WERI-Rb-1 (cell line): ENCODE data around the gene LPP.

Experiments
- DNase-seq: peaks from one replicate; pipeline ENCODE4 v3.0.0-alpha.2; 2020
- H3K27ac ChIP-seq: fragments of 250-450 bp; sonication (Bioruptor Pico); 2 replicates; pipeline ENCODE4 v1.5.1; 2020; ENCODE audit warnings: mild to moderate bottlenecking, moderate library complexity
- H3K27me3 ChIP-seq: fragments of 250-450 bp; sonication (Bioruptor Pico); 2 replicates; pipeline ENCODE4 v1.5.1; 2021; ENCODE audit warnings: mild to moderate bottlenecking, low read depth, moderate library complexity; ENCODE audit not compliant: insufficient read depth, severe bottlenecking
- H3K36me3 ChIP-seq: fragments of 250-450 bp; sonication (Bioruptor Pico); 2 replicates; pipeline ENCODE4 v1.5.1; 2020; ENCODE audit warnings: mild to moderate bottlenecking, moderate library complexity
- H3K4me3 ChIP-seq: 2 replicates; pipeline ENCODE4 v1.5.1; 2011; ENCODE audit warnings: low read depth, mild to moderate bottlenecking, control low read depth, low read length
- H3K9me3 ChIP-seq: fragments of 250-450 bp; sonication (Bioruptor Pico); 2 replicates; pipeline ENCODE4 v1.5.1; 2021; ENCODE audit warnings: mild to moderate bottlenecking, moderate library complexity; ENCODE audit not compliant: severe bottlenecking
- TF ChIP-seq, protein P1 (sequence below): IDR thresholded peaks from 2 replicates; pipeline ENCODE4 v1.5.1; 2011; ENCODE audit warnings: low read depth, mild to moderate bottlenecking, control low read depth, inconsistent platforms, low read length

Gene LPP

DNA sequence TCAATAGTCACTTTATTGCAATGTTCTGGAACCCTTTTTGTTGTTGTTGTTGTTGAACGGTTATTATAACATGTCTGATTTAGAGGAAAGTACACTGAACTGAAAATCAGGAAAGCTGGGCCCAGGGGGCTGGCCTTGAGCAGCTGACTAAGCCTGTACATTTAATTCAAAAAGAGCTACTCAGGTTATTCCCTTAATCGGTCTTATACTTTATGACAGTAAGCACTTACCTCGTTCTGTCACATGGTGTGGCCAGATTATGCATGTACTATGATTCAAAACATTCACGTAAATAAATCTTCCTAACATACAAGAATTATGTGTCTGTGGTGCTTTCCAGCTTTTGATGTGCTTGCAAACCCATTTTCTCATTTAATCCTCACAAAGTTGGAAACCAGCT is 635.3 kb downstream of the LPP start:
- H3K27ac ChIP-seq, result no peak overlapping the region
- H3K27me3 ChIP-seq, result no peaks in the 10 kb centered on the region
- H3K9me3 ChIP-seq, result no peaks in the 10 kb centered on the region
- H3K4me3 ChIP-seq, result no peak overlapping the region
- no peak for DNase-seq
- TF ChIP-seq, protein P1, sequence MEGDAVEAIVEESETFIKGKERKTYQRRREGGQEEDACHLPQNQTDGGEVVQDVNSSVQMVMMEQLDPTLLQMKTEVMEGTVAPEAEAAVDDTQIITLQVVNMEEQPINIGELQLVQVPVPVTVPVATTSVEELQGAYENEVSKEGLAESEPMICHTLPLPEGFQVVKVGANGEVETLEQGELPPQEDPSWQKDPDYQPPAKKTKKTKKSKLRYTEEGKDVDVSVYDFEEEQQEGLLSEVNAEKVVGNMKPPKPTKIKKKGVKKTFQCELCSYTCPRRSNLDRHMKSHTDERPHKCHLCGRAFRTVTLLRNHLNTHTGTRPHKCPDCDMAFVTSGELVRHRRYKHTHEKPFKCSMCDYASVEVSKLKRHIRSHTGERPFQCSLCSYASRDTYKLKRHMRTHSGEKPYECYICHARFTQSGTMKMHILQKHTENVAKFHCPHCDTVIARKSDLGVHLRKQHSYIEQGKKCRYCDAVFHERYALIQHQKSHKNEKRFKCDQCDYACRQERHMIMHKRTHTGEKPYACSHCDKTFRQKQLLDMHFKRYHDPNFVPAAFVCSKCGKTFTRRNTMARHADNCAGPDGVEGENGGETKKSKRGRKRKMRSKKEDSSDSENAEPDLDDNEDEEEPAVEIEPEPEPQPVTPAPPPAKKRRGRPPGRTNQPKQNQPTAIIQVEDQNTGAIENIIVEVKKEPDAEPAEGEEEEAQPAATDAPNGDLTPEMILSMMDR, result no peak
- no peaks in the 10 kb centered on the region for H3K36me3 ChIP-seq

DNA sequence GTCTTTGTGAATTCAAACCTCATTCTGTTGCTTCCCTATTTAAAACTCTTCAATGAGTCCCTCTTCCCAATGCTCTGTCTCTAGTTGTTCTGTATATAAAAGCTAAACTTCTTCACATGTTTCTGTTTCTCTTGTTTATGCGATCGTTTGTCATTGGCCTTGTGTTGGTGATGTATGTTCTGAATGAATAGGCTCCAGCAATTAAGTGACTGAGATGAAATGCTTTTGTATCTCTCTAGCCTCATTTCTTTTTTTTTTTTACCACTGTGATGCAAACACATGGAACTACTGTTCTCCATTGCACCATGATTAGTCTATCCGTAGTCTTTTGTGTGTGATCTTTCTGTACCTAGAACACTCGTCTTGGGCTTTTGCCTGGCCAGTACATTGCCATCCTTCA is 637.4 kb downstream of the LPP start:
- no peak for DNase-seq
- Histone ChIP-seq H3K27ac (no peak overlapping the region), H3K9me3 (no peaks in the 10 kb centered on the region), H3K27me3 (no peaks in the 10 kb centered on the region), H3K4me3 (no peak overlapping the region), H3K36me3 (no peaks in the 10 kb centered on the region)
- TF ChIP-seq, protein P1, result no peak

DNA sequence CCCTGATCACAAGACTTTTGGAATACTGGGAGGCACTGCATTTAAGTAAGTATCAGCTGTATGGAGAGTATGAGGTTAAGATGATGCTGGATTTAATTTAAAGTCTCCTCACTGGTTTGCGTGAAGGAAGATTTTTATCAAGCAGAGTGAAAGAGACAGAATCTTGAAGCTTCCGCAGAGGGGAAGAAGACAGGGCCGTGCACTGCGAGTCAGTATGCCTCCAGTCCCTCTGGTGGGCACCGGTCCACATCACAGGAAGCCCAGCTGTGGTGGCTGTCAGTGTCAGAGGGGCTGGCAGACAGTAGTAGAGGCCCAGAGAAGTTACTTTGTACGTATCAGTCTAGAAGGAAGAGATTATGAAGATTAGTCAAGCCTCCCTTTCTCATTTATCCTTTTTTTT is 638.8 kb downstream of the LPP start:
- no peaks in the 10 kb centered on the region for H3K27me3 ChIP-seq
- H3K4me3 ChIP-seq, result no peak overlapping the region
- no peaks in the 10 kb centered on the region for H3K36me3 ChIP-seq
- H3K9me3 ChIP-seq, result no peaks in the 10 kb centered on the region
- no peak overlapping the region for H3K27ac ChIP-seq
- TF ChIP-seq, protein P1, result peak; percentile 45
- DNase-seq, result peak; percentile 19

DNA sequence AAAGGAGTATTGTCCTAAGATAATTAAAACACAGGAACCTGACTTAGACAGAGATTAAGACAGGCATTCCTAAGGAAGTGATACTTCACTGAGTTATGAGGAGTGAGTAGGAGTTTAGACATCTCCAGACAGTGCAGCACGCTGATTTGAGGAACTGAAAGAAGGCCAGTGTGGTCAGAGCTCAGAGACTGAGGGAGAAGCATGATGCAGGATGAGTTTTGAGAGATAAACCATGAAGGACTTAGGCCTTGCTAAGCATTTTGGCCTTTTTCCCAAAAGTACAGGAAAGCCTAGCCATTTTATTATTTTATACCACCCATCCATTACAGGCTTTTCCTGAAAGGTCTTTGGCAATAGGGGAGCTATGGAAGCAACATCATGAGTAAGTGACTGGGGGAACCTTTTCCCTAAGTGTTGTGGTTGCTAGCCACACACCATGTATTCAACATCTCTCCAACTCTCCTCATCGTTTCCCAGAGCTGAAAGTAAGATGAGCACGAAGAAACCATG is 642.2 kb downstream of the LPP start:
- TF ChIP-seq, protein P1, result no peak
- Histone ChIP-seq H3K36me3 (no peaks in the 10 kb centered on the region), H3K9me3 (no peaks in the 10 kb centered on the region), H3K27ac (no peak overlapping the region), H3K27me3 (no peaks in the 10 kb centered on the region), H3K4me3 (no peak overlapping the region)
- DNase-seq, result no peak

DNA sequence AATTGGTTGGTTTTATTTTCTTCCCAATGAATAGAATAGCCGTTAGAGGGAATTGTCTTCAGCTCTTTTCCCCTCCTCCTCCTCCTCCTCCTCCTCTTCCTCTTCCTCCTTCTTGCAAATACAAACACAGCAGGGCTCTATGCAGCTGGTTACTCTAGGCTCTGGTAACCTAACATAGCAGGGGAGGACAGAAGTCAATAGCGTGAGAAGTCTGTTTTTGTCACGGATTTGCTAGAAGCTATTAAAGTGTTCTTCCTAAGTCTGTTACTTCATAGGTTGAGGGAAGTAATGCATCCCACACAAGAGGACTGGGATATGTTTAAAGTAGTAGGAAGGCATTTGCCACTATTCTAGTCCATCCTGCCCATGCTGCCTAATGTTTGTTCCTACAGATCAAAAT is 643.1 kb downstream of the LPP start:
- TF ChIP-seq, protein P1, result no peak
- H3K4me3 ChIP-seq, result no peak overlapping the region
- DNase-seq, result no peak
- H3K27me3 ChIP-seq, result no peaks in the 10 kb centered on the region
- H3K36me3 ChIP-seq, result no peaks in the 10 kb centered on the region
- H3K27ac ChIP-seq, result no peak overlapping the region
- no peaks in the 10 kb centered on the region for H3K9me3 ChIP-seq

DNA sequence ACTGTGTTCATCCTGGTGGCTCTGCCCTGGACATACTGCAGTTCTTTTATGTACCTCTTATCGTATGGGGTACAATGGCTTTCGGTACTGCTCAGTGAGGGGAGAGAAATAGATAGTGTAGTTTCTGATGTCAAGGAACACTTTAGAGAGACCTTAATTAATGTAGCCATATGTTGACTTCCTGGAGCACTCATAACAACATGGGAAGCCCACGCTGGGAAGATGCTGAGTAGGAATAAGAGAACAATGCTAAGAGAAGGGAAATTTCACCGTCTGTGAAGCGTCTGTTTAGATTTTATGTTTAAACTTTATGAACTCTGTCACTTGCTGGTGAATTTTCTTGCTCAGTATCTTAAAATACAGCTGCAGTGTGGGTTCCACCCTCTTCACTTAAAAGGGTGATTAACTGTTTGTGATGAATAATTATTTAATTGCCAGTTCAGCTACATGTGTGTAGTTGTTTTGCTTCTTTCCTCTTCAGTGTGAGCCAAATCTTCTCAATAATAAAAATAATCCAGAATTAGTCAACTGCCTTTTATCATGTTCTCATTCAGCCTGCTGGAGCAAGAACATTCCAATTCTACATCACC is 644.7 kb downstream of the LPP start:
- Histone ChIP-seq H3K27ac (no peak overlapping the region), H3K27me3 (no peaks in the 10 kb centered on the region), H3K9me3 (no peaks in the 10 kb centered on the region), H3K4me3 (no peak overlapping the region), H3K36me3 (no peaks in the 10 kb centered on the region)
- DNase-seq, result no peak
- TF ChIP-seq, protein P1, result no peak
